DOHH2 (cell line): ENCODE measurements around the gene ZNF593.

Source experiments
- H3F3A ChIP-seq: fragments of 200-600 bp; sonication (generic), shearing (Covaris generic); 2 replicates; pipeline ENCODE4 v1.6.0; 2016; ENCODE audit warnings: antibody characterized with exemption, mild to moderate bottlenecking; ENCODE audit not compliant: control insufficient read depth, insufficient read depth
- H3K27ac ChIP-seq: fragments of 200-600 bp; sonication (generic); 2 replicates; pipeline ENCODE4 v1.5.1; 2014; ENCODE audit warnings: low read depth, mild to moderate bottlenecking, low read length, moderate library complexity
- H3K27me3 ChIP-seq: fragments of 200-600 bp; sonication (generic); 2 replicates; pipeline ENCODE4 v1.6.1; 2014; ENCODE audit warnings: mild to moderate bottlenecking, low read length, mixed read lengths; ENCODE audit not compliant: control insufficient read depth
- H3K36me3 ChIP-seq: fragments of 200-600 bp; sonication (generic); 2 replicates; pipeline ENCODE4 v1.6.1; 2014; ENCODE audit warnings: mild to moderate bottlenecking, low read length, moderate library complexity, mixed read lengths; ENCODE audit not compliant: control insufficient read depth
- H3K4me1 ChIP-seq: fragments of 200-600 bp; sonication (generic); 2 replicates; pipeline ENCODE4 v1.6.1; 2014; ENCODE audit warnings: mild to moderate bottlenecking, low read length, mixed read lengths; ENCODE audit not compliant: control insufficient read depth
- H3K4me2 ChIP-seq: fragments of 200-600 bp; sonication (generic); 2 replicates; pipeline ENCODE4 v1.6.0; 2014; ENCODE audit warnings: mild to moderate bottlenecking, low read length, moderate library complexity
- H3K4me3 ChIP-seq: fragments of 200-600 bp; sonication (generic); 2 replicates; pipeline ENCODE4 v1.5.1; 2014; ENCODE audit warnings: mild to moderate bottlenecking, low read length, mixed read lengths
- H3K79me2 ChIP-seq: fragments of 200-600 bp; sonication (generic); 2 replicates; pipeline ENCODE4 v1.6.1; 2014; ENCODE audit warnings: mild to moderate bottlenecking, low read length, mixed read lengths; ENCODE audit not compliant: control insufficient read depth
- H3K9me2 ChIP-seq: fragments of 200-600 bp; sonication (generic); replicated peaks from 2 replicates; pipeline ENCODE4 v1.6.1; 2014; ENCODE audit warnings: mild to moderate bottlenecking, low read length, mixed read lengths; ENCODE audit not compliant: control insufficient read depth
- H3K9me3 ChIP-seq: fragments of 200-600 bp; sonication (generic); 2 replicates; pipeline ENCODE4 v1.6.1; 2014; ENCODE audit warnings: antibody characterized with exemption, low read length, mixed read lengths; ENCODE audit not compliant: control insufficient read depth, insufficient read depth
- H4K20me1 ChIP-seq: fragments of 200-600 bp; sonication (generic); 2 replicates; pipeline ENCODE4 v1.6.0; 2014; ENCODE audit warnings: low read depth, mild to moderate bottlenecking, antibody characterized with exemption, low read length, moderate library complexity; ENCODE audit not compliant: control insufficient read depth, insufficient read depth
- CTCF ChIP-seq: fragments of 200-600 bp; sonication (generic); IDR thresholded peaks from one replicate; pipeline ENCODE4 v1.5.1; 2014; ENCODE audit warnings: antibody characterized with exemption, mild to moderate bottlenecking, low read depth, low read length; ENCODE audit not compliant: poor library complexity, severe bottlenecking
- EZH2phosphoT487 ChIP-seq: fragments of 200-600 bp; sonication (generic); IDR thresholded peaks from 2 replicates; pipeline ENCODE4 v1.6.1; 2017; ENCODE audit warnings: borderline replicate concordance, mild to moderate bottlenecking, antibody characterized with exemption, low read length, moderate library complexity, mixed read lengths

Gene ZNF593

GRCh38 chr1:26182383-26182696, 12.6 kb downstream of the ZNF593 start:
- Histone ChIP-seq H3K36me3 (no peaks in the 10 kb centered on the region), H3K4me3 (no peak overlapping the region), H3K9me2 (no peaks in the 10 kb centered on the region), H3K4me2 (no peak overlapping the region), H3K27ac (no peak overlapping the region), H3K9me3 (no peaks in the 10 kb centered on the region), H3K27me3 (no peaks in the 10 kb centered on the region), H3F3A (no peaks in the 10 kb centered on the region), H3K79me2 (no peaks in the 10 kb centered on the region), H4K20me1 (no peaks in the 10 kb centered on the region), H3K4me1 (peaks cover 12% of the 10 kb centered on the region)
- TF ChIP-seq EZH2phosphoT487 (no peak), CTCF (no peak)

GRCh38 chr1:26184086-26184485, 14.4 kb downstream of the ZNF593 start:
- no peaks in the 10 kb centered on the region for H3K27me3 ChIP-seq
- H3K4me3 ChIP-seq: no peak overlapping the region
- H3K4me2 ChIP-seq: no peak overlapping the region
- H4K20me1 ChIP-seq: no peaks in the 10 kb centered on the region
- no peak for TF ChIP-seq CTCF
- no peak for TF ChIP-seq EZH2phosphoT487
- H3K9me2 ChIP-seq: no peaks in the 10 kb centered on the region
- peaks cover 12% of the 10 kb centered on the region for H3K4me1 ChIP-seq
- no peaks in the 10 kb centered on the region for H3K9me3 ChIP-seq
- no peaks in the 10 kb centered on the region for H3K79me2 ChIP-seq
- no peaks in the 10 kb centered on the region for H3F3A ChIP-seq
- no peak overlapping the region for H3K27ac ChIP-seq
- H3K36me3 ChIP-seq: no peaks in the 10 kb centered on the region

GRCh38 chr1:26184883-26185282, 15.2 kb downstream of the ZNF593 start:
- no peaks in the 10 kb centered on the region for H3K36me3 ChIP-seq
- H3K27me3 ChIP-seq: no peaks in the 10 kb centered on the region
- H3K4me2 ChIP-seq: no peak overlapping the region
- no peak overlapping the region for H3K4me3 ChIP-seq
- H3K9me2 ChIP-seq: no peaks in the 10 kb centered on the region
- no peak overlapping the region for H3K27ac ChIP-seq
- no peaks in the 10 kb centered on the region for H4K20me1 ChIP-seq
- H3K9me3 ChIP-seq: no peaks in the 10 kb centered on the region
- TF ChIP-seq CTCF (no peak), EZH2phosphoT487 (no peak)
- H3K4me1 ChIP-seq: peaks cover 6% of the 10 kb centered on the region
- no peaks in the 10 kb centered on the region for H3F3A ChIP-seq
- H3K79me2 ChIP-seq: no peaks in the 10 kb centered on the region

GRCh38 chr1:26187882-26188281, 18.2 kb downstream of the ZNF593 start:
- no peaks in the 10 kb centered on the region for H4K20me1 ChIP-seq
- H3K9me3 ChIP-seq: no peaks in the 10 kb centered on the region
- no peak overlapping the region for H3K4me3 ChIP-seq
- no peaks in the 10 kb centered on the region for H3K27me3 ChIP-seq
- no peak overlapping the region for H3K27ac ChIP-seq
- no peaks in the 10 kb centered on the region for H3K9me2 ChIP-seq
- no peaks in the 10 kb centered on the region for H3F3A ChIP-seq
- H3K4me2 ChIP-seq: no peak overlapping the region
- no peaks in the 10 kb centered on the region for H3K4me1 ChIP-seq
- H3K36me3 ChIP-seq: no peaks in the 10 kb centered on the region
- no peaks in the 10 kb centered on the region for H3K79me2 ChIP-seq
- TF ChIP-seq CTCF (no peak), EZH2phosphoT487 (no peak)
